ENCODE measurements around the gene TEX48.

The TEX48 gene

GRCh38 chr9:114693248-114693855 is 11.4 kb upstream of the TEX48 start:
- DNase-seq, result no peak

- no peak for DNase-seq
These were observed 9.9 kb upstream of the TEX48 start for GRCh38 chr9:114691956-114692295.

GRCh38 chr9:114691046-114691955 is 9.3 kb upstream of the TEX48 start:
- DNase-seq, result no peak

GRCh38 chr9:114690308-114690707 is 8.3 kb upstream of the TEX48 start:
- DNase-seq, result no peak

- no peak for DNase-seq
These were observed 7.8 kb upstream of the TEX48 start for GRCh38 chr9:114689813-114690212.

GRCh38 chr9:114688909-114689610 is 7.1 kb upstream of the TEX48 start:
- no peak for DNase-seq

- DNase-seq, result peak; percentile 93
These were observed 6.4 kb upstream of the TEX48 start for GRCh38 chr9:114688379-114688778.

- no peak for DNase-seq
These were observed 5.0 kb upstream of the TEX48 start for GRCh38 chr9:114687034-114687433.

- DNase-seq, result no peak
These were observed 4.0 kb upstream of the TEX48 start for GRCh38 chr9:114685951-114686350.

- no peak for DNase-seq
These were observed 2.0 kb upstream of the TEX48 start for GRCh38 chr9:114684036-114684435.

GRCh38 chr9:114682846-114683245 is 854 bp upstream of the TEX48 start:
- DNase-seq, result no peak

- no peak for DNase-seq
These were observed 1.6 kb downstream of the TEX48 start for GRCh38 chr9:114680259-114681001.

- no peak for DNase-seq
These were observed 3.2 kb downstream of the TEX48 start for GRCh38 chr9:114678795-114679194.

GRCh38 chr9:114678130-114678529 is 3.9 kb downstream of the TEX48 start:
- DNase-seq, result no peak

GRCh38 chr9:114677418-114677817 is 4.6 kb downstream of the TEX48 start:
- DNase-seq, result peak; percentile 88

GRCh38 chr9:114676901-114677300 is 5.1 kb downstream of the TEX48 start:
- DNase-seq, result no peak

- no peak for DNase-seq
These were observed 7.0 kb downstream of the TEX48 start for GRCh38 chr9:114674798-114675540.

GRCh38 chr9:114674076-114674797 is 7.8 kb downstream of the TEX48 start:
- no peak for DNase-seq

- no peak for DNase-seq
These were observed 10.4 kb downstream of the TEX48 start for GRCh38 chr9:114671605-114672004.

- DNase-seq, result no peak
These were observed 12.0 kb downstream of the TEX48 start for GRCh38 chr9:114669961-114670360.

GRCh38 chr9:114668146-114668545 is 13.8 kb downstream of the TEX48 start:
- DNase-seq, result no peak

GRCh38 chr9:114666851-114667250 is 15.1 kb downstream of the TEX48 start:
- no peak for DNase-seq
